Calu3 (cell line): ENCODE data around the gene SULT1E1. TPM values are rescaled to one million over a fixed set of nuclear protein-coding genes. Genes with fewer than 3 reads are reported as not detected.

Experiments
- BruUV-seq: library from RNA; stranded (reverse); fragments of 400-500 nt; replicated peaks from 2 replicates; lab custom pipeline; 2021; lab: Mats Ljungman, UMichigan
- CTCF ChIA-PET: fragments of 300-600 bp; sonication (Branson Sonifier 250); formaldehyde crosslinking; loops from one replicate; lab custom pipeline; 2022; ENCODE audit warnings: antibody characterized with exemption; lab: Charles Lee
- DNase-seq: peaks from one replicate; pipeline ENCODE4 v3.0.0; 2022
- H3K27ac Mint-ChIP-seq: one replicate; pipeline ENCODE4 v1.8.0; 2022; ENCODE audit warnings: mixed read lengths; ENCODE audit not compliant: unreplicated experiment
- H3K27me3 Mint-ChIP-seq: one replicate; pipeline ENCODE4 v1.8.0; 2022; ENCODE audit warnings: mixed read lengths; ENCODE audit not compliant: unreplicated experiment
- H3K36me3 Mint-ChIP-seq: one replicate; pipeline ENCODE4 v1.8.0; 2022; ENCODE audit warnings: mild to moderate bottlenecking, moderate library complexity, mixed read lengths; ENCODE audit not compliant: insufficient read depth, unreplicated experiment
- H3K4me1 Mint-ChIP-seq: one replicate; pipeline ENCODE4 v1.8.0; 2022; ENCODE audit warnings: mild to moderate bottlenecking, low read depth, mixed read lengths; ENCODE audit not compliant: unreplicated experiment
- H3K4me3 Mint-ChIP-seq: one replicate; pipeline ENCODE4 v1.8.0; 2022; ENCODE audit warnings: mild to moderate bottlenecking, low read depth, moderate library complexity, mixed read lengths; ENCODE audit not compliant: unreplicated experiment
- H3K9me3 Mint-ChIP-seq: one replicate; pipeline ENCODE4 v1.8.0; 2022; ENCODE audit warnings: low read depth, mixed read lengths; ENCODE audit not compliant: unreplicated experiment
- intact Hi-C: fragments of 100-400 bp; cut with micrococcal nuclease; formaldehyde crosslinking; loops from one replicate; pipeline ENCODE4 v1.10.0; 2022; ENCODE audit not compliant: unreplicated experiment
- total RNA-seq: library from RNA; stranded (reverse); gene quantifications from 2 replicates; pipeline ENCODE4 v1.2.3, GENCODE V29; 2022
- TF ChIP-seq, protein P1 (sequence below): fragments of 200-600 bp; IDR thresholded peaks from one replicate; pipeline ENCODE4 v1.8.0; 2022; ENCODE audit warnings: antibody characterized with exemption; ENCODE audit not compliant: unreplicated experiment

Gene SULT1E1
- total RNA-seq, 1 experiment from 2014 or later, result 2.4 TPM

DNA sequence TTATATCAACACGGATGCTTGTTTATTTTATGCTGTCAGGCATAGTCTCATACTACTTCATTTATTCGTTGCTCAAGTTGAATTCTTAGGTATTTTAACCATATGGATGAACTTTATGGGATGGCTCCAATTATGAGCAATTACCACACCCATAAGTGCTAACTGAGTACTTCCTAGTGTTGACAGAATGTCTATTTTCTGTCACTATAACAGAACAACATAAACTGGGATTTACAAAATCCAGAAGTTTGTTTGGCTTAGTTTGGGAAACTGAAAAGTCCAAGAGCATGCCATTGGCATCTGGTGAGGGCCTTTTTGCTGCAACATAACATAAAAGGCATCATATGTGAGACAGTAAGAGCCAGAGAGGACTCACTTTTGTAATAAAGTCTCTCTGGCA is 21.0 kb downstream of the SULT1E1 start:
- DNase-seq, result no peak
- Mint-ChIP-seq H3K4me3 (no peak overlapping the region), H3K36me3 (no peaks in the 10 kb centered on the region), H3K27ac (no peak overlapping the region), H3K4me1 (no peaks in the 10 kb centered on the region), H3K27me3 (no peaks in the 10 kb centered on the region), H3K9me3 (no peaks in the 10 kb centered on the region)
- BruUV-seq, result no TSS peak
- intact Hi-C loops, result loop anchor here (10.0 kb wide), 1 partner anchor 124 kb away; no protein-coding TSS in a partner anchor
- TF ChIP-seq, protein P1, sequence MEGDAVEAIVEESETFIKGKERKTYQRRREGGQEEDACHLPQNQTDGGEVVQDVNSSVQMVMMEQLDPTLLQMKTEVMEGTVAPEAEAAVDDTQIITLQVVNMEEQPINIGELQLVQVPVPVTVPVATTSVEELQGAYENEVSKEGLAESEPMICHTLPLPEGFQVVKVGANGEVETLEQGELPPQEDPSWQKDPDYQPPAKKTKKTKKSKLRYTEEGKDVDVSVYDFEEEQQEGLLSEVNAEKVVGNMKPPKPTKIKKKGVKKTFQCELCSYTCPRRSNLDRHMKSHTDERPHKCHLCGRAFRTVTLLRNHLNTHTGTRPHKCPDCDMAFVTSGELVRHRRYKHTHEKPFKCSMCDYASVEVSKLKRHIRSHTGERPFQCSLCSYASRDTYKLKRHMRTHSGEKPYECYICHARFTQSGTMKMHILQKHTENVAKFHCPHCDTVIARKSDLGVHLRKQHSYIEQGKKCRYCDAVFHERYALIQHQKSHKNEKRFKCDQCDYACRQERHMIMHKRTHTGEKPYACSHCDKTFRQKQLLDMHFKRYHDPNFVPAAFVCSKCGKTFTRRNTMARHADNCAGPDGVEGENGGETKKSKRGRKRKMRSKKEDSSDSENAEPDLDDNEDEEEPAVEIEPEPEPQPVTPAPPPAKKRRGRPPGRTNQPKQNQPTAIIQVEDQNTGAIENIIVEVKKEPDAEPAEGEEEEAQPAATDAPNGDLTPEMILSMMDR, result no peak
- CTCF ChIA-PET, result no interaction called here

DNA sequence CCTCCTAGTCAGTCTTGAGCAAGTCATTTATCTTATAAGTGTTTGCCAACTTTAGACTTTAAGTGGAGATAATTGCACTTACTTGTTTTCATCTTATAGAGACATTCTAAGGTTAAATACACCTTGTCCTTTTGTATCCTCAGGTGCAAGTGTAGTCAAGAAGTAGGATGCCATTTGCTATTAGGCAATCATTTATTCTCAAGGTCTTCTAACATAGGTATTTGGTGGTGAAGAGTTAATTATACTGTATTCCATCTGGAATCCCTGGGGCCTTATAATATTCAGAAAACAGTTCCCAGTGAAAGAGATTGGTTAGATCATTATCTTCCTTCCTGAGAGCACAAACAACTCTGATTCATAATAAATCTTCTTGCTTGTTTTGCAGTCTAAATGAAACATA is 23.7 kb downstream of the SULT1E1 start:
- CTCF ChIA-PET, result no interaction called here
- Mint-ChIP-seq H3K4me3 (no peak overlapping the region), H3K27me3 (no peaks in the 10 kb centered on the region), H3K4me1 (no peaks in the 10 kb centered on the region), H3K27ac (no peak overlapping the region), H3K9me3 (no peaks in the 10 kb centered on the region), H3K36me3 (peaks cover 4% of the 10 kb centered on the region)
- intact Hi-C loops, result loop anchor here (10.0 kb wide), 1 partner anchor 121 kb away; no protein-coding TSS in a partner anchor
- DNase-seq, result no peak
- BruUV-seq, result no TSS peak
- TF ChIP-seq, protein P1, result no peak

DNA sequence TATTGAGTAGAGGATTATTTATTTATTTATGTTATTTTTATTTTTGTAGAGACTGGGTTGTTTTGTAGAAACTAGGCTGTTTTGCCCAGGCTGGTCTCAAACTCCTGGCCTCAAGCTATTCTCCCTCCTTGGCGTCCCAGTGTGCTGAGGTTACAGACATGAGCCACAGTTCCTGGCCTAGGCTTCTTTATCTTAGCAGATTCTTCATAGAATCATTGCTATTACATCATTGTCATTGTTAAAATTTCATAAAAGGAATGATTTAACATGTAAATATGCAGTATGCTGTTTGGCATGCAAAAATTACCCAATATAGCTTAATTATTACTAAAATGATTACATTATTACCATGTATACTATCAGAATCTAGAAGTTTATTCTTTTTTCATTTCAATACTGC is 24.2 kb downstream of the SULT1E1 start:
- CTCF ChIA-PET, result no interaction called here
- no peaks in the 10 kb centered on the region for H3K27me3 Mint-ChIP-seq
- no peak overlapping the region for H3K27ac Mint-ChIP-seq
- DNase-seq, result no peak
- no peak overlapping the region for H3K4me3 Mint-ChIP-seq
- BruUV-seq, result no TSS peak
- H3K9me3 Mint-ChIP-seq, result no peaks in the 10 kb centered on the region
- peaks cover 1% of the 10 kb centered on the region for H3K4me1 Mint-ChIP-seq
- TF ChIP-seq, protein P1, result no peak
- intact Hi-C loops, result loop anchor here (10.0 kb wide), 1 partner anchor 121 kb away; no protein-coding TSS in a partner anchor
- peaks cover 10% of the 10 kb centered on the region for H3K36me3 Mint-ChIP-seq

GRCh38 chr4:69833251-69833650 is 26.7 kb downstream of the SULT1E1 start:
- H3K4me3 Mint-ChIP-seq, result no peak overlapping the region
- H3K36me3 Mint-ChIP-seq, result peaks cover 15% of the 10 kb centered on the region
- H3K27me3 Mint-ChIP-seq, result no peaks in the 10 kb centered on the region
- intact Hi-C loops, result loop anchor here (2.0 to 10.0 kb wide), 3 partner anchors 26 to 359 kb away; no protein-coding TSS in a partner anchor
- no peaks in the 10 kb centered on the region for H3K9me3 Mint-ChIP-seq
- DNase-seq, result no peak
- TF ChIP-seq, protein P1, result no peak
- peaks cover 14% of the 10 kb centered on the region for H3K4me1 Mint-ChIP-seq
- CTCF ChIA-PET, result interaction anchor here (1.3 kb wide), 1 partner anchor 10 kb away, joined by 7 read pairs; no protein-coding TSS in a partner anchor
- no peak overlapping the region for H3K27ac Mint-ChIP-seq
- BruUV-seq, result no TSS peak
